ENCODE data around the gene GNAT1.

GNAT1 gene

DNA sequence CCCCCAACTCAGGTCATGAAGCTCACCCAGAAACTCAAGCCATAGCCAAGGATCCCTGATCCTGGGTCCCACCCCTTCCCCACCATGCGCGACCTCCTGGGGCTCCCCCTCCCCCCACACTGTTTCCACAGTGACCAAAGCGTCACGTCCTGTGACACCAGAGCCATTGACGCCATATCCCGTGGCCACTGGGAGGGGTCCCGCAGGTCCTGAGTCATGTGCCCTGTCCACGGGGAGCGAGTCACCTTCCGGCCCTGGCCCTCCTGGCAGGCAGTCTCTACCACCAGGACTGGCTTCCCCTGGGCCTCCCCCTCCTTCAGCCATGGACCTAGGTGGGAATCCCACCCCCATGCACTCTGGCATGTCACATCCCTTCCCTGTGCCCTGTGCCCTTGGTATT is 20.7 kb upstream of the GNAT1 start:
- Histone ChIP-seq H3K9me3 (no peaks in the 10 kb centered on the region), H3K36me3 (peaks cover 7 to 24% (median 17%) of the 10 kb centered on the region in 3 donors), H3K27me3 (no peaks in the 10 kb centered on the region), H3K4me3 (no peak overlapping the region), H3K4me1 (peaks cover 0 to 71% (median 58%) of the 10 kb centered on the region in 4 donors), H3K27ac (peak overlapping the region in 1 of 2 donors; percentile 70)
- peak in 1 of 2 donors; percentile 46 for DNase-seq
- intact Hi-C loops (cut with DNase I; ENCODE audit: low total_unique reads) = no loop called here
- TF ChIP-seq CTCF (IDR thresholded peaks at IDR 0.05) = no peak

DNA sequence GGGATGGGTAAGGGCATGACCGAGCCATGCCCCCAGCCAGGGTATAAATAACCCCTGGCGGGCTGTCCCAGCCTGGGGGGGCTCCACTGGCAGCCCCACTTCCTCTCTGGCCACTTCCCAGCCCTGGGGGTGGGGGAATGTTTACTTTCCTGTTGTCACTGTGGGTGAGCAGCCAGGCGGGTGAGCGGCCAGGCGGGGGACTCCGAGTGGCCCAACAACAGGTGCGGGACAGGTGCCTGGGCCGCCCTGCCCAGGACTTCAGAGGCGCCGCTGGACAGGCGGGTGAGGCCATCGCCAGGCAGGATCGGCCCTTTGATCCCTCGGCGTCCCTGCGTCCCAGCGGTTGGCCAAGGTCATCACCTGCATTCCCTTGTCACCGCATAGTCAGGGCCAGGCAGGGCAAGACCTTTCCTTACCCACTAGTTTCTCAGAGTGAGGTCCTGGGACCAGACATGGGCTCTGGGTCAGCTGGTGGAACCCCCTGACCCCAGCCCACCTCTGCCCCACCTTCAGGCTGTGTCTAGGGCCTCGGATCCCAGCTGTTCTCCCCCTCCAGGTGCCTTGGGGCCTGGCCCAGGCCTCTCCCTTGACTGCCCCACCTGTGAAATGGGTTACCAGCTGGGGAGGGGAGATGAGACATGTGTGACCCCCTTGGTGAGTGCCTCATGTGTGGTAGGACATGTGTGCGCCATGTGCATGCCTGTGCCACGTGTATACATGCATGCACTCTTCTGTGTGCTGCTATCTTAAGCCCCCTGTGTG is 19.7 kb upstream of the GNAT1 start:
- Histone ChIP-seq H3K27ac (no peak overlapping the region), H3K4me1 (peaks cover 0 to 61% (median 48%) of the 10 kb centered on the region in 4 donors), H3K9me3 (no peaks in the 10 kb centered on the region), H3K36me3 (peaks cover 7 to 35% (median 25%) of the 10 kb centered on the region in 3 donors), H3K27me3 (no peaks in the 10 kb centered on the region), H3K4me3 (no peak overlapping the region)
- intact Hi-C loops (cut with DNase I; ENCODE audit: low total_unique reads) = no loop called here
- TF ChIP-seq CTCF (IDR thresholded peaks at IDR 0.05) = no peak
- no peak for DNase-seq

DNA sequence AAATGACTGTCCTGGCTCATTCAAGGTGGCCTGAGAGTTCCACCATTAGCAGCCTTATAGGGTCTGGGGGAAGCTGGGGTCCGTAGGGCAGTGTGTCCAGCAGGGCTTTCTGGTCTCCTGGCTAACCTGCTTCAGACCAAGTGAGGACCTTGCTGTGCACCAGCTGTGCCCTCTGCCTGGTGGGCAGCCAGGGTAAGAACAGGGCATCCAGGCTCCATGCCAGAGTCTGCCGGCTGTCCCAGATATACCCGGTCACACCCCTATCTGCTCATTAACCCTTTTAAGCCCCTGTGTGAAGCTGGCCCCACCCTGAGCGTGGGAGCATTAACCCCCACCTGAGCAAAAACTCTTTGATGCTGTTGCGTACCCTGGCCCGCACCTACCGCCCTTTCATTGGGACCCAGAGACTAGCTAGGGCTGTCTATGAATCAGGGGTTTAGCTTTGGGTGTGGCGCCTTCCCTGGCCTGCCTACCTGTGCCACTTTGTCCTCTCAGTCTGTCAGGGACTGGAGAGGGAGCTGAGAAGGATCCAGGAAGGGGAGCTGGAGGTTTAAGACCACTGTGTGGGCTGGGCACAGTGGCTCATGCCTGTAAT is 18.7 kb upstream of the GNAT1 start:
- TF ChIP-seq CTCF (IDR thresholded peaks at IDR 0.05) = no peak
- Histone ChIP-seq H3K36me3 (peaks cover 7 to 41% (median 25%) of the 10 kb centered on the region in 3 donors), H3K4me1 (peaks cover 0 to 51% (median 38%) of the 10 kb centered on the region in 4 donors), H3K27me3 (no peaks in the 10 kb centered on the region), H3K4me3 (no peak overlapping the region), H3K27ac (no peak overlapping the region), H3K9me3 (no peaks in the 10 kb centered on the region)
- intact Hi-C loops (cut with DNase I; ENCODE audit: low total_unique reads) = no loop called here
- DNase-seq = no peak

DNA sequence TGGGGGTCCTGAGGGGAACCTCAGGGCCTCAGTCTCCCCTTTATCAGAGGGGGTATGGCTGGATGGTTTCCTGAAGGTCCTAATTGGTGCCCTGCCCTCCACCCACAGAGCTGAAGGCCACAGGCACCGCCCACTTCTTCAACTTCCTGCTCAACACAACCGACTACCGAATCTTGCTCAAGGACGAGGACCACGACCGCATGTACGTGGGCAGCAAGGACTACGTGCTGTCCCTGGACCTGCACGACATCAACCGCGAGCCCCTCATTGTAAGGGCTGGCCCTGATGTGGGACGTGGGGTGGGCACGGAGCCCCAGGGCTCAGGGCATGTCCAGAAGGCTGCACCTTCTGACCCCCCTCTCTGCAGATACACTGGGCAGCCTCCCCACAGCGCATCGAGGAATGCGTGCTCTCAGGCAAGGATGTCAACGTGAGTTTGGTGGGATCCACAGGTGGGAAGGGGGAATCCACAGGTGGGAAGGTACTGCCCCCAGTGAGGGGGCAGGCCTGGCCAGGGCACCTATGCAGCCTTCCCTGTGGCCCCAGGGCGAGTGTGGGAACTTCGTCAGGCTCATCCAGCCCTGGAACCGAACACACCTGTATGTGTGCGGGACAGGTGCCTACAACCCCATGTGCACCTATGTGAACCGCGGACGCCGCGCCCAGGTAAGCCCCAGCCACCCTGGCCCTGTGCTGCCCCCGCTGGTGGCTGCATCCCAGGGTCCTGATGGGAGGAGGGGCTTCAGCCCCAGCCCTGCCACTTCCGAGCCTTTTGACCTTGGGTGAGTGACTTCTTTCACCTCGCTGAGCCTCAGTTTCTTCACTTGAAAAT is 17.5 kb upstream of the GNAT1 start:
- Histone ChIP-seq H3K4me1 (peaks cover 0 to 39% (median 26%) of the 10 kb centered on the region in 4 donors), H3K4me3 (no peak overlapping the region), H3K9me3 (no peaks in the 10 kb centered on the region), H3K36me3 (peaks cover 7 to 41% (median 25%) of the 10 kb centered on the region in 3 donors), H3K27ac (no peak overlapping the region), H3K27me3 (no peaks in the 10 kb centered on the region)
- TF ChIP-seq CTCF (IDR thresholded peaks at IDR 0.05) = no peak
- intact Hi-C loops (cut with DNase I; ENCODE audit: low total_unique reads) = no loop called here
- no peak for DNase-seq

DNA sequence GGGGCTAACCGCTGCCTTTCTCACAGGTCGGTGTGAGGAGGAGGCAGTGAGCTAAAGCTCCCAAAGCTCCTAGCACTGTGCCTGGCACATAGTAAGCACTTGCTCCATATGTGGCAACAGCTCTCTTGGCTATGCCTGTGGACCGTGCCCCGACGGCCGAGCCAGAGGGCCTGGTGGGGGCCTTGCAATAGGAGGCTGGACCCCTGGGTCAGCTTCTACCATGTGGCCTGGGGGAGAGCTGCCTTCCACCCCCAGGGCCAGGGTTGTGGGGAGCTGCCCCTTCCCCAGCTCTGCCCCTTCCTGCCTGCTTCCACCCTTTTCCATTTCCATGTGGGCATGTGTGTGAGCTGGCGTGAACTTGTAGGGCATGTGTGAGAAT is 16.9 kb upstream of the GNAT1 start:
- peaks cover 7 to 41% (median 25%) of the 10 kb centered on the region in 3 donors for H3K36me3 ChIP-seq
- no peak for TF ChIP-seq CTCF (IDR thresholded peaks at IDR 0.05)
- no peak overlapping the region for H3K4me3 ChIP-seq
- H3K9me3 ChIP-seq = no peaks in the 10 kb centered on the region
- no peak for DNase-seq
- H3K27me3 ChIP-seq = no peaks in the 10 kb centered on the region
- H3K27ac ChIP-seq = no peak overlapping the region
- intact Hi-C loops (cut with DNase I; ENCODE audit: low total_unique reads) = no loop called here
- H3K4me1 ChIP-seq = peaks cover 0 to 33% (median 20%) of the 10 kb centered on the region in 4 donors
